Measurements from ENCODE around the gene EDDM3A.
"Not testable (repeated sequence)": the region's sequence is repeated elsewhere in the genome, so short reads cannot be mapped to it uniquely, and the experiment has no call there.

- not testable (repeated sequence) for TF ChIP-seq CTCF (conservative IDR thresholded peaks at IDR 0.05; ENCODE audit: low read length); EZH2phosphoT487 (IDR thresholded peaks at IDR 0.05; ENCODE audit: borderline replicate concordance)
Observed at GRCh38 chr14:20700965-20701364, 44.7 kb upstream of the EDDM3A start.

All from Loucy (cell line).